DOHH2 (cell line): ENCODE data around the gene ZNF746.

ENCODE experiments used
- H3F3A ChIP-seq: fragments of 200-600 bp; sonication (generic), shearing (Covaris generic); 2 replicates; pipeline ENCODE4 v1.6.0; 2016; ENCODE audit warnings: antibody characterized with exemption, mild to moderate bottlenecking; ENCODE audit not compliant: control insufficient read depth, insufficient read depth
- H3K27ac ChIP-seq: fragments of 200-600 bp; sonication (generic); 2 replicates; pipeline ENCODE4 v1.5.1; 2014; ENCODE audit warnings: low read depth, mild to moderate bottlenecking, low read length, moderate library complexity
- H3K27me3 ChIP-seq: fragments of 200-600 bp; sonication (generic); 2 replicates; pipeline ENCODE4 v1.6.1; 2014; ENCODE audit warnings: mild to moderate bottlenecking, low read length, mixed read lengths; ENCODE audit not compliant: control insufficient read depth
- H3K36me3 ChIP-seq: fragments of 200-600 bp; sonication (generic); 2 replicates; pipeline ENCODE4 v1.6.1; 2014; ENCODE audit warnings: mild to moderate bottlenecking, low read length, moderate library complexity, mixed read lengths; ENCODE audit not compliant: control insufficient read depth
- H3K4me1 ChIP-seq: fragments of 200-600 bp; sonication (generic); 2 replicates; pipeline ENCODE4 v1.6.1; 2014; ENCODE audit warnings: mild to moderate bottlenecking, low read length, mixed read lengths; ENCODE audit not compliant: control insufficient read depth
- H3K4me2 ChIP-seq: fragments of 200-600 bp; sonication (generic); 2 replicates; pipeline ENCODE4 v1.6.0; 2014; ENCODE audit warnings: mild to moderate bottlenecking, low read length, moderate library complexity
- H3K4me3 ChIP-seq: fragments of 200-600 bp; sonication (generic); 2 replicates; pipeline ENCODE4 v1.5.1; 2014; ENCODE audit warnings: mild to moderate bottlenecking, low read length, mixed read lengths
- H3K79me2 ChIP-seq: fragments of 200-600 bp; sonication (generic); 2 replicates; pipeline ENCODE4 v1.6.1; 2014; ENCODE audit warnings: mild to moderate bottlenecking, low read length, mixed read lengths; ENCODE audit not compliant: control insufficient read depth
- H3K9me2 ChIP-seq: fragments of 200-600 bp; sonication (generic); replicated peaks from 2 replicates; pipeline ENCODE4 v1.6.1; 2014; ENCODE audit warnings: mild to moderate bottlenecking, low read length, mixed read lengths; ENCODE audit not compliant: control insufficient read depth
- H3K9me3 ChIP-seq: fragments of 200-600 bp; sonication (generic); 2 replicates; pipeline ENCODE4 v1.6.1; 2014; ENCODE audit warnings: antibody characterized with exemption, low read length, mixed read lengths; ENCODE audit not compliant: control insufficient read depth, insufficient read depth
- H4K20me1 ChIP-seq: fragments of 200-600 bp; sonication (generic); 2 replicates; pipeline ENCODE4 v1.6.0; 2014; ENCODE audit warnings: low read depth, mild to moderate bottlenecking, antibody characterized with exemption, low read length, moderate library complexity; ENCODE audit not compliant: control insufficient read depth, insufficient read depth
- EZH2phosphoT487 ChIP-seq: fragments of 200-600 bp; sonication (generic); IDR thresholded peaks from 2 replicates; pipeline ENCODE4 v1.6.1; 2017; ENCODE audit warnings: borderline replicate concordance, mild to moderate bottlenecking, antibody characterized with exemption, low read length, moderate library complexity, mixed read lengths
- TF ChIP-seq, protein P1 (sequence below): fragments of 200-600 bp; sonication (generic); IDR thresholded peaks from one replicate; pipeline ENCODE4 v1.5.1; 2014; ENCODE audit warnings: antibody characterized with exemption, mild to moderate bottlenecking, low read depth, low read length; ENCODE audit not compliant: poor library complexity, severe bottlenecking

ZNF746 gene

DNA sequence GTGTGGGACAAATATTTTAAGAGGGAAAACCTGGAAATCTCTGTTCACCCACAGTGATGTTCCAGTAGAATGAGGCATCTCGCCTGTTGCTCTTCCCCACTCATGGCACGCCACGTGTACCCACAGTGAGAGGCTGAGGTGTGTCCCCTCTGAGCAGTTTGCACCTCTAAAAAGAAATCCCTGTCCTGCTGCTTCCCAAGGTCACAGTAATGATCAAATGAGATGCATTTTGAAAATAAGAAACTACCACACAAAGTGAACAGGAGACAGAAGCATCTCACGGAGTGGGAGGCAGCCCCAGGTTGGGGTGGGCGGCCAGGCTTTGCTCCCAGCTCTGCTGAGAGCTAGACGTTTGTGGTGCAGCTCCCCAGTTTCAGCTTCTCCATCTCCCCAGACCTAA lies 24.4 kb downstream of the ZNF746 start:
- H4K20me1 ChIP-seq: no peaks in the 10 kb centered on the region; the same call in 1 of the 2 replicates
- H3K4me3 ChIP-seq: no peak overlapping the region
- no peak overlapping the region for H3K27ac ChIP-seq
- H3K79me2 ChIP-seq: no peaks in the 10 kb centered on the region
- no peak overlapping the region for H3K4me2 ChIP-seq
- no peaks in the 10 kb centered on the region for H3K9me3 ChIP-seq
- no peaks in the 10 kb centered on the region for H3K27me3 ChIP-seq
- no peaks in the 10 kb centered on the region for H3F3A ChIP-seq
- H3K36me3 ChIP-seq: peaks cover 61% of the 10 kb centered on the region
- no peak for TF ChIP-seq EZH2phosphoT487
- TF ChIP-seq, protein P1, sequence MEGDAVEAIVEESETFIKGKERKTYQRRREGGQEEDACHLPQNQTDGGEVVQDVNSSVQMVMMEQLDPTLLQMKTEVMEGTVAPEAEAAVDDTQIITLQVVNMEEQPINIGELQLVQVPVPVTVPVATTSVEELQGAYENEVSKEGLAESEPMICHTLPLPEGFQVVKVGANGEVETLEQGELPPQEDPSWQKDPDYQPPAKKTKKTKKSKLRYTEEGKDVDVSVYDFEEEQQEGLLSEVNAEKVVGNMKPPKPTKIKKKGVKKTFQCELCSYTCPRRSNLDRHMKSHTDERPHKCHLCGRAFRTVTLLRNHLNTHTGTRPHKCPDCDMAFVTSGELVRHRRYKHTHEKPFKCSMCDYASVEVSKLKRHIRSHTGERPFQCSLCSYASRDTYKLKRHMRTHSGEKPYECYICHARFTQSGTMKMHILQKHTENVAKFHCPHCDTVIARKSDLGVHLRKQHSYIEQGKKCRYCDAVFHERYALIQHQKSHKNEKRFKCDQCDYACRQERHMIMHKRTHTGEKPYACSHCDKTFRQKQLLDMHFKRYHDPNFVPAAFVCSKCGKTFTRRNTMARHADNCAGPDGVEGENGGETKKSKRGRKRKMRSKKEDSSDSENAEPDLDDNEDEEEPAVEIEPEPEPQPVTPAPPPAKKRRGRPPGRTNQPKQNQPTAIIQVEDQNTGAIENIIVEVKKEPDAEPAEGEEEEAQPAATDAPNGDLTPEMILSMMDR: no peak
- no peaks in the 10 kb centered on the region for H3K4me1 ChIP-seq
- H3K9me2 ChIP-seq: no peaks in the 10 kb centered on the region

DNA sequence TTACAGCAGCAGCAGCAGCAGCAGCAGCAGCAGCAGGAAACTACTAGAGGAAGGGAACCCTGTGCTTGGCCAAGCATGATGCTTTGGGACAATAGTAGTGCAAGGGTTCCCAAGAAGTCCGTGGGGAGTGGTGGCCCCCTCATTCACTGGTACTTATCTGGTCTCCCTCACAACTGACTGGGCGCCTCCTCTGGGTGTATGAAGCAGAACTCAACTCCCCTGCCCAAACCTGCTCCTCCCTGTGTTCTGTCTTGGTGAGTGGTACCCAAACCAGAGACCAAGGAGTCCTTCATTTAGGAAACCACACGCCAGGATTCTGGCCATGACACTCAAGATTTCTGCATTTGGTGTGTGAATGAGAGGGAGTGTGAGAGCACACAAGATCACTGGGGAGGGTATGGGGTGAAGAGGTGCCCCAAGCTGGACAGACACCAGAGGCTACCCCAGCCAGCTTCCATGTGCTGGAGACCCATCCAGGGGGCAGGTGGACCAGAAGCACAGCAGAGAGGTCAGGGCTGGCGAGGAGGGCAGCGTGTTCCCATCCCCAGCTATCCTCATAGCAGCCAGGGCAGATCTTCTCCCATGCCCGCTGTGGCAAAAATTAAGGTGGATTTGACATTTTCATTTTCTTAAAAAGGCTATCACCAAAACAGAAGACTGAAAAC lies 26.2 kb downstream of the ZNF746 start:
- no peak overlapping the region for H3K4me2 ChIP-seq
- H3K9me2 ChIP-seq: no peaks in the 10 kb centered on the region
- H3K4me3 ChIP-seq: no peak overlapping the region
- H4K20me1 ChIP-seq: no peaks in the 10 kb centered on the region
- peaks cover 43% of the 10 kb centered on the region for H3K36me3 ChIP-seq
- H3K9me3 ChIP-seq: peaks cover 6% of the 10 kb centered on the region; the same call in 1 of the 2 replicates
- no peaks in the 10 kb centered on the region for H3K4me1 ChIP-seq
- no peaks in the 10 kb centered on the region for H3K79me2 ChIP-seq
- no peak for TF ChIP-seq EZH2phosphoT487
- TF ChIP-seq, protein P1: no peak
- H3F3A ChIP-seq: no peaks in the 10 kb centered on the region
- no peaks in the 10 kb centered on the region for H3K27me3 ChIP-seq
- H3K27ac ChIP-seq: no peak overlapping the region

DNA sequence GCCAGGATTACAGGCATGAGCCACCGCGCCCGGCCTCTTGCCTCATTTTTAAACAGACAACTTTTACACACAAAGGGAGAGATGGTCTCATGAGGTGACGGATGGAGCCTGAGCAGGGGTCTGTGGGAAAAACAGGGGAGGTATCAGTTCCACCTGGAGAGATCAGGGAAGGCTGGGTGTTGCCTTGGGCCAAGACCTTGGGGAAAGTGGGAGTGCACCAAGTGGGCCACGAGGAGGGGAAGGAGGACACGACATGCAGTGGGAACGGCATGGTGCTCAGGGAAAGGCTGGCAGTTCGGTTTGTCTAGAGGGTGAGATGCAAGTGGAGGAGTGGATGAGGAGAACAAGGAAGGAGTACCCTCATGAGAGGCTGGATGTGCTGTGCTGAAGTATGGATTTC lies 27.8 kb downstream of the ZNF746 start:
- H3K27me3 ChIP-seq: no peaks in the 10 kb centered on the region
- H3K27ac ChIP-seq: no peak overlapping the region
- H3F3A ChIP-seq: no peaks in the 10 kb centered on the region
- no peak overlapping the region for H3K4me3 ChIP-seq
- TF ChIP-seq, protein P1: no peak
- no peak for TF ChIP-seq EZH2phosphoT487
- H3K9me3 ChIP-seq: peaks cover 12% of the 10 kb centered on the region
- H3K4me1 ChIP-seq: no peaks in the 10 kb centered on the region
- H4K20me1 ChIP-seq: no peaks in the 10 kb centered on the region
- H3K9me2 ChIP-seq: no peaks in the 10 kb centered on the region
- H3K36me3 ChIP-seq: peaks cover 31% of the 10 kb centered on the region
- H3K4me2 ChIP-seq: no peak overlapping the region
- no peaks in the 10 kb centered on the region for H3K79me2 ChIP-seq
